IPS-20b (cell line): Measurements from ENCODE around the gene HLA-DPA1.

Experiments
- H3K27ac ChIP-seq: one replicate; pipeline ENCODE4 v1.5.1; 2013; ENCODE audit warnings: low read length
- H3K27me3 ChIP-seq: 2 replicates; pipeline ENCODE4 v1.6.1; 2013; ENCODE audit warnings: mild to moderate bottlenecking, low read length, inconsistent platforms; ENCODE audit not compliant: insufficient read depth
- H3K36me3 ChIP-seq: 2 replicates; pipeline ENCODE4 v1.6.1; 2013; ENCODE audit warnings: low read depth, mild to moderate bottlenecking, inconsistent platforms, low read length, moderate library complexity; ENCODE audit not compliant: insufficient read depth
- H3K4me1 ChIP-seq: 2 replicates; pipeline ENCODE4 v1.6.1; 2013; ENCODE audit warnings: mild to moderate bottlenecking, control low read depth, inconsistent platforms, low read length, moderate library complexity; ENCODE audit not compliant: insufficient read depth
- H3K4me3 ChIP-seq: 2 replicates; pipeline ENCODE4 v1.5.1; 2013; ENCODE audit warnings: mild to moderate bottlenecking, low read length, inconsistent platforms
- H3K9ac ChIP-seq: 2 replicates; pipeline ENCODE4 v1.6.1; 2013; ENCODE audit warnings: low read depth, mild to moderate bottlenecking, inconsistent platforms, low read length, moderate library complexity
- H3K9me3 ChIP-seq: 2 replicates; pipeline ENCODE4 v1.6.1; 2013; ENCODE audit warnings: mild to moderate bottlenecking, low read depth, low read length, inconsistent platforms; ENCODE audit not compliant: insufficient read depth

HLA-DPA1 gene

GRCh38 chr6:33073431-33073871 lies at the start of gene HLA-DPA1:
TSS of gene HLA-DPA1 (minus strand) at chr6:33073649.
- Histone ChIP-seq H3K4me1 (no peaks in the 10 kb centered on the region), H3K27me3 (no peaks in the 10 kb centered on the region), H3K9me3 (no peaks in the 10 kb centered on the region), H3K9ac (no peak within 1 kb of the TSS), H3K36me3 (no peaks in the 10 kb centered on the region), H3K4me3 (no peak within 1 kb of the TSS), H3K27ac (no peak within 1 kb of the TSS)

GRCh38 chr6:33123181-33123580 lies 49.7 kb upstream of the HLA-DPA1 start:
- peaks cover 22% of the 10 kb centered on the region; the same call in 1 of the 2 replicates for H3K9me3 ChIP-seq
- peaks cover 31% of the 10 kb centered on the region for H3K4me1 ChIP-seq
- H3K36me3 ChIP-seq: peaks cover 34% of the 10 kb centered on the region; the same call in 1 of the 2 replicates
- peak overlapping the region; percentile 63 for H3K4me3 ChIP-seq
- H3K27me3 ChIP-seq: no peaks in the 10 kb centered on the region
- peak overlapping the region; percentile 46; the same call in 1 of the 2 replicates for H3K9ac ChIP-seq
- H3K27ac ChIP-seq: no peak overlapping the region

- peaks cover 24% of the 10 kb centered on the region for H3K4me1 ChIP-seq
- H3K9me3 ChIP-seq: peaks cover 22% of the 10 kb centered on the region; the same call in 1 of the 2 replicates
- peak overlapping the region; percentile 99; the same call in 1 of the 2 replicates for H3K9ac ChIP-seq
- H3K4me3 ChIP-seq: peak overlapping the region; percentile 97; the same call in 1 of the 2 replicates
- H3K27me3 ChIP-seq: peaks cover 12% of the 10 kb centered on the region; the same call in 1 of the 2 replicates
- no peak overlapping the region for H3K27ac ChIP-seq
- H3K36me3 ChIP-seq: peaks cover 26% of the 10 kb centered on the region; the same call in 1 of the 2 replicates
These were observed 46.6 kb upstream of the HLA-DPA1 start for GRCh38 chr6:33120001-33120400.

- Histone ChIP-seq H3K4me3 (peak overlapping the region; percentile 97), H3K36me3 (peaks cover 19% of the 10 kb centered on the region; the same call in 1 of the 2 replicates), H3K27me3 (peaks cover 12% of the 10 kb centered on the region), H3K9ac (peak overlapping the region; percentile 99; the same call in 1 of the 2 replicates), H3K9me3 (peaks cover 13% of the 10 kb centered on the region; the same call in 1 of the 2 replicates), H3K27ac (peak overlapping the region; percentile 58), H3K4me1 (peaks cover 20% of the 10 kb centered on the region)
These were observed 45.2 kb upstream of the HLA-DPA1 start for GRCh38 chr6:33118525-33119123.

GRCh38 chr6:33117811-33118277 lies 44.4 kb upstream of the HLA-DPA1 start:
- H3K4me3 ChIP-seq: peak overlapping the region; percentile 97
- H3K27me3 ChIP-seq: peaks cover 12% of the 10 kb centered on the region
- H3K27ac ChIP-seq: peak overlapping the region; percentile 96

DNA sequence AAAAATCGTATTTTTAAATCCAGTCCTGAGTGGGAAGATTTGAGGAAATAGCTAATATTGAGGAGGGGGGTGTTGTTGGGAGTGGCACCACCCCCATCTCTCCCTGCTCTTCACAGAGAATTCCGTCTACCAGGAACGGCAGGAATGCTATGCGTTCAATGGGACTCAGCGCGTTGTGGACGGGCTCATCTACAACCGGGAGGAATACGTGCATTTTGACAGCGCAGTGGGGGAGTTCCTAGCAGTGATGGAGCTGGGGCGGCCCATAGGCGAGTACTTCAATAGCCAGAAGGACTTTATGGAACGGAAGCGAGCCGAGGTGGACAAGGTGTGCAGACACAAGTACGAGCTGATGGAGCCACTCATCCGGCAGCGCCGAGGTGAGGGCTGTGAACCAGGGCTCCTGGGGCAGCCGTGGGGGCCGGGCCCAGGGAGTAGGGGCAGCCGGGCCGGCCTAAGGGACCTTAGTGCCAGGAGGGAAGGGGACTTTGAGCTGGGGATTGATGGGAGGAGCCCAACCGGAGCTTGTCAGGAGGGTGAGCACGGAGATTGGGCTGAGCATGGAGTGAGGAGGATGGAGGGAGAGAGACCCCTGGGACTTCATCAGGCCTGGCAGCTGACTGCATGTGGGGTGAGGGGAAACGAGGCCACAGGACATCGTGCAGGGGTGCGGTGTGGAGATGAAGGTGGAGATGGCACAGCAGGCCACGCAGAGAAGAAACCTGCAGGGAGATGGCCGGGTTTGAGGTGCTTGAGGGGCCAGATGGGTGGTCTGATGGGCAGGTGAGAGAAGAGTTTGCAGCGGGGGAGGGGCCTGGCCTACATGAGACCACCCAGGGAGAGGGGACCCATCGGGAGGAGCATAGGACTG lies 43.6 kb upstream of the HLA-DPA1 start:
- peaks cover 12% of the 10 kb centered on the region for H3K27me3 ChIP-seq
- peak overlapping the region; percentile 99 for H3K9ac ChIP-seq
- H3K9me3 ChIP-seq: no peaks in the 10 kb centered on the region
- peak overlapping the region; percentile 96 for H3K27ac ChIP-seq
- H3K4me3 ChIP-seq: peak overlapping the region; percentile 97
- peaks cover 20% of the 10 kb centered on the region for H3K4me1 ChIP-seq
- peaks cover 4% of the 10 kb centered on the region; the same call in 1 of the 2 replicates for H3K36me3 ChIP-seq

More at GRCh38 chr6:33117811-33118277, 44.4 kb upstream of the HLA-DPA1 start:
- Histone ChIP-seq H3K9me3 (peaks cover 5% of the 10 kb centered on the region; the same call in 1 of the 2 replicates), H3K4me1 (peaks cover 20% of the 10 kb centered on the region), H3K36me3 (peaks cover 11% of the 10 kb centered on the region; the same call in 1 of the 2 replicates), H3K9ac (peak overlapping the region; percentile 99)

DNA sequence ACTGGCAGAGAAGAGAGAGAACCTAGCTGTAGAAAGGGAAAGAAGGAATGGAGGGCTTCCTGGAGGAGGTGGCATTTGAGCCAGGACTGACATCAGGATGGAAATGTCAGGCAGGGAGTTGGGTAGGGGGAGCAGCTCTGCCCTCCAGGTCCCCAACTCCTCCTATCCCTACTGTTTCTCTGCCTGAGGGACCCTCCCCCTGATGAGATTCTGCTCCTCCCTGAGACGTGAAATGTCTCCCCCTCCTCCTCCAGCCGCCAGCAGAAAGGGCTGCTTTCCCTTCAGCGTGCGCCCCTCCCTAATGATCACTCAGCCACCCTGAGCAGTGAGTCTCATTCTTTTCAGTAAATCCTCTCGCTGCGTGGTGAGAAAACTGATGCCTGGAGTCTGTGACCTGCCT lies 43.0 kb upstream of the HLA-DPA1 start:
- Histone ChIP-seq H3K36me3 (peaks cover 4% of the 10 kb centered on the region; the same call in 1 of the 2 replicates), H3K27ac (peak overlapping the region; percentile 96)

GRCh38 chr6:33114406-33114805 lies 41.0 kb upstream of the HLA-DPA1 start:
- no peak overlapping the region for H3K27ac ChIP-seq
- H3K36me3 ChIP-seq: peaks cover 4% of the 10 kb centered on the region; the same call in 1 of the 2 replicates
- H3K9ac ChIP-seq: no peak overlapping the region
- H3K4me3 ChIP-seq: no peak overlapping the region
- H3K9me3 ChIP-seq: no peaks in the 10 kb centered on the region
- H3K4me1 ChIP-seq: peaks cover 6% of the 10 kb centered on the region
- H3K27me3 ChIP-seq: peaks cover 21% of the 10 kb centered on the region

More for the DNA sequence above, 43.0 kb upstream of the HLA-DPA1 start:
- Histone ChIP-seq H3K4me1 (peaks cover 20% of the 10 kb centered on the region), H3K27me3 (peaks cover 12% of the 10 kb centered on the region), H3K9ac (peak overlapping the region; percentile 99; the same call in 1 of the 2 replicates), H3K4me3 (peak overlapping the region; percentile 97), H3K9me3 (no peaks in the 10 kb centered on the region)

DNA sequence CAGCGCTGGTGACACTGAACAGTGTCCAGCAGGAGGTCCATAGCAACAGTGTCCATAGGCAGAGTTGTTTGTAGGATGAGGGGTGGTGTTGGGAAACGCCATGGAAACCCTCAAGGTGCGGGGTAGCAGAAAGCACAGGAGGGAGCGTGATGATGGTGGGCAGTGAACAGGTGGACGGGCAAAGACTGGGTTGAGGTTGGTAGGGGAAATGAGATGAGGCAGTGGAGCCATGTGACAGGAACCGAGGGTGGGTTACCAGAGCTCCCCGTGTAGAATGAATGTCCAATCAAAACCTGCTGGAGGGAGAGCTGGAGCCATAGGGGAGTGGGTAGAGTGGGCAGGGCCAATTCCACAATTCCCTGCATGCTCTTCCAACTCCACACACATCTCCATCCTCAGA lies 40.3 kb upstream of the HLA-DPA1 start:
- Histone ChIP-seq H3K9me3 (no peaks in the 10 kb centered on the region), H3K27ac (no peak overlapping the region), H3K27me3 (peaks cover 24% of the 10 kb centered on the region), H3K9ac (no peak overlapping the region), H3K36me3 (no peaks in the 10 kb centered on the region), H3K4me1 (no peaks in the 10 kb centered on the region), H3K4me3 (no peak overlapping the region)

DNA sequence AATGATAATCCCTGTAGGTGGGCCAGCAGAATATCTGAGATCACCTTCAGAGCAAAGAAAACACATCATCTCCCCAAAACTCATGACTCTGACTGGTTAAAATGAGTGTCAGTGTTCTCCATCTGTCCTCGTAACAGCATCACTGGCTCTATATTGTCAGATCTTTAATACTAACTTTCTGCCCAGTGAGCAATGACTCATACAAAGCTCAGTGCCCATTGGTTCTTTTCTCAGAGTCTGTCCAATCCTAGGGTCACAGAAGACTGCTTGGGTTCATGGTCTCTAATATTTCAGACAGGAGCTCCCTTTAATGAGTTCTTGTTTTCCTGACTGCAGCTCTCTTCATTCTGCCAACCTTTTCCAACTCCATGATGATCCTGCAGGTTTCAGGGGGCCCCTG lies 38.7 kb upstream of the HLA-DPA1 start:
- H3K4me1 ChIP-seq: no peaks in the 10 kb centered on the region
- peaks cover 30% of the 10 kb centered on the region for H3K27me3 ChIP-seq
- no peaks in the 10 kb centered on the region for H3K9me3 ChIP-seq
- no peaks in the 10 kb centered on the region for H3K36me3 ChIP-seq
- H3K9ac ChIP-seq: no peak overlapping the region
- no peak overlapping the region for H3K27ac ChIP-seq
- no peak overlapping the region for H3K4me3 ChIP-seq

DNA sequence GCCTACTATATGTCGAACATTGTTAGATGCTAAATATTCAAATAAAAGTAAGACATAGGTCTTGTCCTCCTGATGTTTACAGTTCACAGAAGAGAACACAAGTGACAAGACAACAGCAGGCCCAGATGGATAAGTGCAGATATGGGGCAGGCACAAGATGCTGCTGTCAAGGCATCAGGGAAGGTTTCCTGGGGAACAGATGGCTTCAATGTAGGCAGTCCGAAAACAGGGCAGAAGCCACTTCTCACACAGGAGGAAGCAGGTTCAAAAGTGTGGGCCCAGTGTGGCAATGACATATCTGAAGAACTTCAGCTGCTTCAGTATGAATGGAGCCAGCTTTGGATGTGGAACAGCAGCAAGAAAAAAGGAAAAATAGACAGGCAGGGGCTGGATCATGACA lies 34.9 kb upstream of the HLA-DPA1 start:
- Histone ChIP-seq H3K9me3 (peaks cover 2% of the 10 kb centered on the region; the same call in 1 of the 2 replicates), H3K27ac (no peak overlapping the region), H3K36me3 (no peaks in the 10 kb centered on the region), H3K9ac (no peak overlapping the region), H3K4me1 (no peaks in the 10 kb centered on the region), H3K4me3 (no peak overlapping the region), H3K27me3 (peaks cover 27% of the 10 kb centered on the region; the same call in 1 of the 2 replicates)
